SU-DHL-6 (cell line): ENCODE data around the gene CADPS.

Source experiments
- H2AFZ ChIP-seq: fragments of 200-600 bp; sonication (generic); 2 replicates; pipeline ENCODE4 v1.6.1; 2014; ENCODE audit warnings: low read depth, mild to moderate bottlenecking, moderate library complexity, mixed read lengths, antibody characterized with exemption, low read length; ENCODE audit not compliant: severe bottlenecking
- H3F3A ChIP-seq: fragments of 200-600 bp; shearing (Covaris generic); 2 replicates; pipeline ENCODE4 v1.6.0; 2016; ENCODE audit warnings: antibody characterized with exemption, mild to moderate bottlenecking; ENCODE audit not compliant: insufficient read depth
- H3K27ac ChIP-seq: fragments of 200-600 bp; sonication (generic); 2 replicates; pipeline ENCODE4 v1.5.1; 2016; ENCODE audit warnings: low read depth, mild to moderate bottlenecking, low read length, moderate library complexity, mixed read lengths
- H3K27me3 ChIP-seq: fragments of 200-600 bp; sonication (generic), shearing (Covaris generic); 2 replicates; pipeline ENCODE4 v1.6.0; 2014; ENCODE audit warnings: mild to moderate bottlenecking, low read length
- H3K36me3 ChIP-seq: fragments of 200-600 bp; sonication (generic); 2 replicates; pipeline ENCODE4 v1.6.1; 2014; ENCODE audit warnings: mild to moderate bottlenecking, low read length, mixed read lengths
- H3K4me2 ChIP-seq: fragments of 300-600, 200-600 bp; shearing (Covaris generic), sonication (generic); 2 replicates; pipeline ENCODE4 v1.6.0; 2014; ENCODE audit warnings: low read length, low read depth, mild to moderate bottlenecking; ENCODE audit not compliant: poor library complexity, severe bottlenecking
- H3K4me3 ChIP-seq: fragments of 200-600 bp; sonication (generic); 2 replicates; pipeline ENCODE4 v1.5.1; 2014; ENCODE audit warnings: antibody characterized with exemption, low read length, mild to moderate bottlenecking, mixed read lengths; ENCODE audit not compliant: insufficient read depth, poor library complexity, severe bottlenecking
- H3K79me2 ChIP-seq: fragments of 200-600 bp; sonication (generic); 2 replicates; pipeline ENCODE4 v1.6.1; 2014; ENCODE audit warnings: mild to moderate bottlenecking, low read length, moderate library complexity; ENCODE audit not compliant: insufficient read depth
- H3K9ac ChIP-seq: fragments of 200-600 bp; sonication (generic); 2 replicates; pipeline ENCODE4 v1.7.0; 2014; ENCODE audit warnings: mild to moderate bottlenecking, low read length
- H3K9me2 ChIP-seq: fragments of 200-600 bp; sonication (generic); replicated peaks from 2 replicates; pipeline ENCODE4 v1.6.1; 2014; ENCODE audit warnings: low read length; ENCODE audit not compliant: insufficient read depth
- H3K9me3 ChIP-seq: fragments of 200-600 bp; sonication (generic); 2 replicates; pipeline ENCODE4 v1.6.1; 2014; ENCODE audit warnings: low read length, mixed read lengths; ENCODE audit not compliant: insufficient read depth
- H4K20me1 ChIP-seq: fragments of 200-600 bp; sonication (generic); 2 replicates; pipeline ENCODE4 v1.6.1; 2014; ENCODE audit warnings: low read depth, mild to moderate bottlenecking, antibody characterized with exemption, low read length, moderate library complexity, mixed read lengths
- EZH2phosphoT487 ChIP-seq: fragments of 200-600 bp; sonication (generic), shearing (Covaris generic); conservative IDR thresholded peaks from 2 replicates; pipeline ENCODE4 v1.6.1; 2018; ENCODE audit warnings: mild to moderate bottlenecking, antibody characterized with exemption, low read length, moderate library complexity, mixed read lengths
- TF ChIP-seq, protein P1 (sequence below): fragments of 200-600 bp; sonication (generic); IDR thresholded peaks from one replicate; pipeline ENCODE4 v1.5.1; 2017; ENCODE audit warnings: antibody characterized with exemption, mild to moderate bottlenecking, low read length, moderate library complexity; ENCODE audit not compliant: insufficient read depth, poor library complexity, severe bottlenecking

Gene CADPS

DNA sequence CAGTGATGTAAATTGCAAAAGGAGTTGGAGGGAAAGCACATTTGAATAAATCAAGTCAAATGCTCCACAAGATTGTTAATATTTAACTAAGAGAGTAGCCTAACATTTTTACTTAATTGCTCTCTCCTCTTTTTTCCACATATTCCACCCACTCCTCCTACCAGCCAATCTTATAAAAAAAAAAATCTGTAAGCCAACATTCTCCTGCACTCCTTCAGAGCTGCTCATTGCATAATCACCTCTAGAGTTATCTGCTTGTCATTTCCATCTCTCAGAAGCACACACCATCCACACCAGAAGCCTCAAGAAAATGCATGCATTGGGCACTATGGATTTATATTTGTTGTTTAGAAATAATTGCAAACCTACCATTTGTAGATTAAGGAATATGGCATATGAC lies 64.1 kb downstream of the CADPS start:
- Histone ChIP-seq H3K79me2 (peaks cover 21% of the 10 kb centered on the region; the same call in 1 of the 2 replicates), H3K9me2 (no peaks in the 10 kb centered on the region), H3K4me2 (peak overlapping the region; percentile 83), H3K27ac (peak overlapping the region; percentile 99), H2AFZ (no peak overlapping the region), H3K4me3 (no peak overlapping the region), H3K9ac (peak overlapping the region; percentile 63; the same call in 1 of the 2 replicates), H4K20me1 (no peaks in the 10 kb centered on the region), H3F3A (peaks cover 30% of the 10 kb centered on the region), H3K27me3 (no peaks in the 10 kb centered on the region), H3K9me3 (no peaks in the 10 kb centered on the region), H3K36me3 (no peaks in the 10 kb centered on the region)
- TF ChIP-seq, protein P1, sequence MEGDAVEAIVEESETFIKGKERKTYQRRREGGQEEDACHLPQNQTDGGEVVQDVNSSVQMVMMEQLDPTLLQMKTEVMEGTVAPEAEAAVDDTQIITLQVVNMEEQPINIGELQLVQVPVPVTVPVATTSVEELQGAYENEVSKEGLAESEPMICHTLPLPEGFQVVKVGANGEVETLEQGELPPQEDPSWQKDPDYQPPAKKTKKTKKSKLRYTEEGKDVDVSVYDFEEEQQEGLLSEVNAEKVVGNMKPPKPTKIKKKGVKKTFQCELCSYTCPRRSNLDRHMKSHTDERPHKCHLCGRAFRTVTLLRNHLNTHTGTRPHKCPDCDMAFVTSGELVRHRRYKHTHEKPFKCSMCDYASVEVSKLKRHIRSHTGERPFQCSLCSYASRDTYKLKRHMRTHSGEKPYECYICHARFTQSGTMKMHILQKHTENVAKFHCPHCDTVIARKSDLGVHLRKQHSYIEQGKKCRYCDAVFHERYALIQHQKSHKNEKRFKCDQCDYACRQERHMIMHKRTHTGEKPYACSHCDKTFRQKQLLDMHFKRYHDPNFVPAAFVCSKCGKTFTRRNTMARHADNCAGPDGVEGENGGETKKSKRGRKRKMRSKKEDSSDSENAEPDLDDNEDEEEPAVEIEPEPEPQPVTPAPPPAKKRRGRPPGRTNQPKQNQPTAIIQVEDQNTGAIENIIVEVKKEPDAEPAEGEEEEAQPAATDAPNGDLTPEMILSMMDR, result no peak
- TF ChIP-seq EZH2phosphoT487, result no peak

- Histone ChIP-seq H3K27me3 (no peaks in the 10 kb centered on the region), H3K9me2 (no peaks in the 10 kb centered on the region), H3K4me3 (no peak overlapping the region), H3K4me2 (peak overlapping the region; percentile 6), H3K36me3 (no peaks in the 10 kb centered on the region), H3K79me2 (peaks cover 16% of the 10 kb centered on the region; the same call in 1 of the 2 replicates), H3K9me3 (no peaks in the 10 kb centered on the region), H4K20me1 (no peaks in the 10 kb centered on the region), H3K27ac (peak overlapping the region; percentile 99), H2AFZ (no peak overlapping the region), H3F3A (peaks cover 22% of the 10 kb centered on the region), H3K9ac (peak overlapping the region; percentile 23; the same call in 1 of the 2 replicates)
- TF ChIP-seq, protein P1, result no peak
- TF ChIP-seq EZH2phosphoT487, result no peak
Measured at GRCh38 chr3:62809369-62809768, 65.8 kb downstream of the CADPS start.

DNA sequence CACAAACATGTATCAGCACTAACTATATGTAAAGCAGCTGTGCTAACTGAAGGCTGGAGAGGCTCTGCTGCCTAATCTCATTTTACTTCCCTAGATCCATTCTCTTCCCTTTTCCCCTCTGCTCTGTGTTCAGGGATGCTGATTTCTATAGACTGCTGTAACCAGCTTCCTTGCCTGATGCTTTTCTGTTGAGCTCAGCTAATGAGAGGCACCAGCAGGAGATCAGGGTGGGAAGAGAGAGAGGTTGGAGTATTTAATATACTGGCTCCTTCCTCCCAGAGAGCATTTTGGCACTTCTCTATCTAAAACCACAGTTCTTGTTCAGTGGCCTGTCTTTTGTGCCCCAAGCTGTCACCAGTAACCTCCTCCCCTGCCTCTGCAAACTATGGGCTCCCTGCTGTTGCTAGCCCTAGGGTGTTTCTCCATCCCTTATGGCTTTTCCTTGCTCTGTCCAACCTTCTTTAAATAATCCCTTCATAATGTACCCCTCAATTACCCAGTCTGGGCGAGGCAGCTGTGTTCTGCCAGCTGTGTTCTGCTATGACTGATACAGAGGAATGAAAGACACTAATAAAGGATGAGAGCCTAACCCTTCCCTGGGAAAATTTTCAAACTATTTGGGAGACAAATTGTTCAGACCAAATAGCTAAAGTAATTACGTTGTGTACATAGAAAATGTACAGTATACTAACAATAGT lies 69.5 kb downstream of the CADPS start:
- Histone ChIP-seq H2AFZ (peak overlapping the region; percentile 45), H3K9me2 (no peaks in the 10 kb centered on the region), H4K20me1 (no peaks in the 10 kb centered on the region), H3K4me2 (peak overlapping the region; percentile 56), H3K9me3 (no peaks in the 10 kb centered on the region), H3K27me3 (no peaks in the 10 kb centered on the region), H3K4me3 (no peak overlapping the region), H3K36me3 (no peaks in the 10 kb centered on the region), H3K9ac (peak overlapping the region; percentile 55), H3K79me2 (peaks cover 12% of the 10 kb centered on the region; the same call in 1 of the 2 replicates), H3K27ac (peak overlapping the region; percentile 88), H3F3A (peaks cover 18% of the 10 kb centered on the region)
- no peak for TF ChIP-seq EZH2phosphoT487
- TF ChIP-seq, protein P1, result no peak
